Smooth muscle cell (in vitro differentiated cells): ENCODE data around the gene HDAC11. TPM values are rescaled to one million over a fixed set of nuclear protein-coding genes. Genes with fewer than 3 reads are reported as not detected.

Experiments
- DNase-seq: peaks from one replicate; lab custom pipeline; 2025; ENCODE audit not compliant: unreplicated experiment; lab: John Stamatoyannopoulos, UW
- H2AFZ ChIP-seq: fragments of 200-600 bp; sonication (generic); 2 replicates; pipeline ENCODE4 v1.6.0; 2016; ENCODE audit warnings: antibody characterized with exemption, low read depth, mild to moderate bottlenecking
- H3F3A ChIP-seq: fragments of 200-600 bp; sonication (generic); 2 replicates; pipeline ENCODE4 v1.6.0; 2017; ENCODE audit warnings: antibody characterized with exemption, low read depth
- H3K27ac ChIP-seq: fragments of 200-600 bp; sonication (generic); 2 replicates; pipeline ENCODE4 v1.5.1; 2016; ENCODE audit warnings: low read depth, mild to moderate bottlenecking
- H3K27me3 ChIP-seq: fragments of 200-600 bp; sonication (generic); 2 replicates; pipeline ENCODE4 v1.6.1; 2016; ENCODE audit warnings: low read depth, mild to moderate bottlenecking
- H3K36me3 ChIP-seq: fragments of 200-600 bp; sonication (generic); 2 replicates; pipeline ENCODE4 v1.5.1; 2016; ENCODE audit warnings: low read depth
- H3K4me1 ChIP-seq: fragments of 200-600 bp; sonication (generic); 2 replicates; pipeline ENCODE4 v1.5.1; 2016; ENCODE audit warnings: low read depth
- H3K4me2 ChIP-seq: fragments of 200-600 bp; sonication (generic); 2 replicates; pipeline ENCODE4 v1.6.0; 2016; ENCODE audit warnings: mild to moderate bottlenecking
- H3K4me3 ChIP-seq: fragments of 200-600 bp; sonication (generic); 2 replicates; pipeline ENCODE4 v1.5.1; 2016; ENCODE audit warnings: mild to moderate bottlenecking
- H3K79me2 ChIP-seq: fragments of 200-600 bp; sonication (generic); 2 replicates; pipeline ENCODE4 v1.6.0; 2016; ENCODE audit warnings: low read depth, mild to moderate bottlenecking
- H3K9ac ChIP-seq: fragments of 200-600 bp; sonication (generic); 2 replicates; pipeline ENCODE4 v1.6.0; 2016; ENCODE audit warnings: low read depth
- H3K9me3 ChIP-seq: fragments of 200-600 bp; sonication (generic); replicated peaks from 2 replicates; pipeline ENCODE4 v1.5.1; 2016; ENCODE audit warnings: low read depth
- H4K20me1 ChIP-seq: fragments of 200-600 bp; sonication (generic); 2 replicates; pipeline ENCODE4 v1.6.0; 2016; ENCODE audit warnings: low read depth
- CTCF ChIP-seq: fragments of 200-600 bp; sonication (generic); IDR thresholded peaks from 2 replicates; pipeline ENCODE4 v1.5.1; 2017; ENCODE audit warnings: borderline replicate concordance, mild to moderate bottlenecking, antibody characterized with exemption; ENCODE audit not compliant: insufficient read depth, poor library complexity, severe bottlenecking
- WGBS: methylation state at CpG from one replicate; pipeline ENCODE4 v1.1.7; 2016; ENCODE audit warnings: low lambda C conversion rate; 5-methylcytosine and 5-hydroxymethylcytosine counted together
- polyA plus RNA-seq: library from polyadenylated mRNA; unstranded; fragments of >200 nt; fragmentation: Nextera tagmentation; extraction: Ambion mirVana; gene quantifications from 2 replicates; pipeline ENCODE4 v1.2.1, GENCODE V29; 2016
- total RNA-seq: library from RNA; depleted of rRNA; stranded (reverse); fragments of >200 nt; gene quantifications from 2 replicates; pipeline ENCODE4 v1.2.3, GENCODE V29; 2014

HDAC11 gene
- total and polyA plus RNA-seq, 2 experiments from 2014 or later: 9.6 to 14.8 TPM

DNA sequence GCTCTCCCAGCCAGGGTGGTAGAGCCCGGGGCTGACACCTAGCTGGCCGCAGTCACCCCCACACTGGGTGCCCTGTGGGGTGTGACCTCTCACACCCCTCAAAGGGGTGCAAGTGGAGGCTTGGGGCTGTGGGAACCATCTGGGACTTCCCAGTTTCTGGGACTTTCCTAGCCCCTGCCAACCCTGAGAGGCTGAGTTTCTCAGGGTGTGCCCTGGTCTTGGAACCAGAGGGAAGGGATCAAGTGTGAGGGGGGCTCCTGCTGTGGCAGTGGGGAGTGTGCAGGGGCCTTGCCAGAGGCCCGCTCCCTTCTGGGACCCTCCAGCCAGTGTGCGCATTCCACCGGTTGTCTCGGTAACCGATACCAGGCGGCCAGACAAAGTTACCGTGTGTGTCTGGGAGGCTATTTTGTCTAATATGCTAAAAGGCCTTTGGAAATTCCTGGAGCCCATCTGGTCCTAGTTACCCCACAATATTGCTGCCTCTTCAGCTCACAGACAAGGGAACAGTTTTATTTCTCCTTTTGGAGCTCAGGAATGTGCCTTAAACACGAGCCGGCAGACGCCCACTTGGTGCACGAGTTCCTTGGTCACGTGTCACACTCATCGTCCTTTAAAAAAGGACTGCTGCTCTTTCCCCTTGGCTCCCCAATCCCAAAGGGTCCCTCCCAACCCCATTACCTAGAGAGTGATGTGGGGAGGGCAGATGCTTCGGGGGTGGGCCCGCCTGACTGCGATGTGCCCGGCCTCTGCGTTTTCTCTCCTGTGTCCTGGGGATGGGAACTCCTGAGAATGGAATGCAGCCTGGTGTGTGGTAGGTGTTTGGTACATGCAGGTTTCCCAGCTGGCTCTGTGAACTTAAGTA is 33.2 kb downstream of the HDAC11 start:
- Histone ChIP-seq H2AFZ (no peak overlapping the region), H3K4me2 (peak overlapping the region; percentile 49), H3K9ac (peak overlapping the region; percentile 26)

GRCh38 chr3:13513913-13514517 is 33.9 kb downstream of the HDAC11 start:
- Histone ChIP-seq H3K9ac (no peak overlapping the region), H3K4me3 (no peak overlapping the region), H3K4me1 (peaks cover 11% of the 10 kb centered on the region), H3K27me3 (no peaks in the 10 kb centered on the region), H3F3A (peaks cover 9% of the 10 kb centered on the region), H3K27ac (peak overlapping the region; percentile 23), H3K4me2 (peak overlapping the region; percentile 49), H3K79me2 (no peaks in the 10 kb centered on the region), H3K9me3 (no peaks in the 10 kb centered on the region), H3K36me3 (no peaks in the 10 kb centered on the region), H2AFZ (no peak overlapping the region), H4K20me1 (no peaks in the 10 kb centered on the region)
- 81% methylated on average over 10 of the region's 10 CpGs for WGBS
- no peak for TF ChIP-seq CTCF
- no peak for DNase-seq

More for the DNA sequence above, 33.2 kb downstream of the HDAC11 start:
- H3K27ac ChIP-seq: peak overlapping the region; percentile 23
- no peak for DNase-seq
- H4K20me1 ChIP-seq: no peaks in the 10 kb centered on the region
- no peak overlapping the region for H3K4me3 ChIP-seq
- TF ChIP-seq CTCF: no peak
- H3K36me3 ChIP-seq: no peaks in the 10 kb centered on the region
- H3K9me3 ChIP-seq: no peaks in the 10 kb centered on the region
- peaks cover 11% of the 10 kb centered on the region for H3F3A ChIP-seq
- H3K79me2 ChIP-seq: no peaks in the 10 kb centered on the region
- H3K4me1 ChIP-seq: peaks cover 11% of the 10 kb centered on the region
- H3K27me3 ChIP-seq: no peaks in the 10 kb centered on the region
- 48% methylated on average over 20 of the region's 20 CpGs for WGBS

GRCh38 chr3:13514639-13515435 is 34.7 kb downstream of the HDAC11 start:
- 82% methylated on average over 6 of the region's 6 CpGs for whole genome bisulfite sequencing
- no peak for TF ChIP-seq CTCF
- Histone ChIP-seq H3F3A (peaks cover 9% of the 10 kb centered on the region), H3K36me3 (no peaks in the 10 kb centered on the region), H3K27me3 (no peaks in the 10 kb centered on the region), H2AFZ (no peak overlapping the region), H4K20me1 (no peaks in the 10 kb centered on the region), H3K79me2 (no peaks in the 10 kb centered on the region), H3K9ac (no peak overlapping the region), H3K4me1 (peaks cover 11% of the 10 kb centered on the region), H3K27ac (no peak overlapping the region), H3K4me3 (no peak overlapping the region), H3K9me3 (no peaks in the 10 kb centered on the region), H3K4me2 (no peak overlapping the region)
- no peak for DNase-seq
